ENCODE results near the gene PKP3. TPM values are rescaled to one million over a fixed set of nuclear protein-coding genes. Genes with fewer than 3 reads are reported as not detected.

The PKP3 gene
- polyA plus RNA-seq, 1 of the 3 experiments (the other 2 are of a cell fraction): 1.4 TPM

DNA sequence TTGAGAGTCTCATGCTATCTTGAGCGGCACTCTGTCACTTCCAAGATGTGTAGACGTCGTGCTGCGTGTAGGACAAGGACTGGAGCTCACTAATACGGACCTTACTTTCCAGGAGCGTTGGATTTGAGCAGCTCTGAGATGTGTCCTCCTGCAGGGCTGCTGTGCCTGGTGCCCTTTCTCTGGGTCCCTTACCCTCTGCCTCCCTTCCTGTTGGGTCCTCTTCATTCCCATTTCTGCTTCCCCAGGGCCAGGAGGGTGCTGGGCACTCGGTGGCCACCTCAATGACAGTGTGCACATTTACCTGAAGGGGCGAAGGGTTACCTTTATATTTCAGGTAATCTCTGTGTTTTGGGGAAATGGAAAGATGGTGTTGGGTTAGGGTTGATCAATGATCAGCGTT, 60.0 kb downstream of the PKP3 start (continued):
- TF ChIP-seq MXI1 (IDR thresholded peaks at IDR 0.05; ENCODE audit: low read depth, low read length) (no peak), JUND (IDR thresholded peaks at IDR 0.05) (no peak), SIN3A (IDR thresholded peaks at IDR 0.05; ENCODE audit: borderline replicate concordance, low read depth, low read length) (no peak), RFX5 (IDR thresholded peaks at IDR 0.05; ENCODE audit: low read length) (no peak), SMC3 (IDR thresholded peaks at IDR 0.05; ENCODE audit: low read depth, low read length) (no peak)

Small RNA genes lying within 50 kb of the gene (small RNA-seq; reads per million reads assigned to genes)
- gene RN7SL838P: 0 reads per million in 7 experiments

Other genes starting within 250 kb of the PKP3 start
- gene SCGB1C1, start 201.1 kb upstream of the PKP3 start, polyA plus RNA-seq (2012; rRNA removed): not detected in 2 replicates
- 56.9 and 67.5 TPM in 2 replicates for gene BET1L, start 186.8 kb upstream of the PKP3 start, polyA plus RNA-seq (2012; rRNA removed)
- 115 and 127 TPM in 2 replicates for gene RIC8A, start 186.5 kb upstream of the PKP3 start, polyA plus RNA-seq (2012; rRNA removed)
- gene SIRT3, start 157.9 kb upstream of the PKP3 start, polyA plus RNA-seq (2012; rRNA removed): 34.4 and 40.1 TPM in 2 replicates
- 196 and 227 TPM in 2 replicates for gene PSMD13, start 157.2 kb upstream of the PKP3 start, polyA plus RNA-seq (2012; rRNA removed)
- not detected in 2 replicates for gene NLRP6, start 115.8 kb upstream of the PKP3 start, polyA plus RNA-seq (2012; rRNA removed)
- 19.9 and 26.5 TPM in 2 replicates for gene PGGHG, start 105.1 kb upstream of the PKP3 start, polyA plus RNA-seq (2012; rRNA removed)
- not detected in 2 replicates for gene IFITM5, start 94.7 kb upstream of the PKP3 start, polyA plus RNA-seq (2012; rRNA removed)
- gene IFITM2, start 86.4 kb upstream of the PKP3 start, polyA plus RNA-seq (2012; rRNA removed): 398 and 518 TPM in 2 replicates
- 15.3 and 19.4 TPM in 2 replicates for gene IFITM1, start 80.2 kb upstream of the PKP3 start, polyA plus RNA-seq (2012; rRNA removed)
- 229 and 326 TPM in 2 replicates for gene IFITM3, start 73.3 kb upstream of the PKP3 start, polyA plus RNA-seq (2012; rRNA removed)
- 58.6 and 66.7 TPM in 2 replicates for gene B4GALNT4, start 24.7 kb upstream of the PKP3 start, polyA plus RNA-seq (2012; rRNA removed)
- gene SIGIRR, start 20.8 kb downstream of the PKP3 start, polyA plus RNA-seq (2012; rRNA removed): 22.4 and 32.5 TPM in 2 replicates
- gene ANO9, start 47.8 kb downstream of the PKP3 start, polyA plus RNA-seq (2012; rRNA removed): 0.06 and 0.12 TPM in 2 replicates
- gene PTDSS2, start 56.1 kb downstream of the PKP3 start, polyA plus RNA-seq (2012; rRNA removed): 25.6 and 28.6 TPM in 2 replicates
- 135 and 147 TPM in 2 replicates for gene RNH1, start 113.0 kb downstream of the PKP3 start, polyA plus RNA-seq (2012; rRNA removed)
- gene HRAS, start 141.4 kb downstream of the PKP3 start, polyA plus RNA-seq (2012; rRNA removed): 138 and 217 TPM in 2 replicates
- gene LRRC56, start 143.3 kb downstream of the PKP3 start, polyA plus RNA-seq (2012; rRNA removed): 1.2 and 1.4 TPM in 2 replicates
- 2.4 and 2.6 TPM in 2 replicates for gene LMNTD2, start 166.5 kb downstream of the PKP3 start, polyA plus RNA-seq (2012; rRNA removed)
- 19.8 and 24.0 TPM in 2 replicates for gene RASSF7, start 166.8 kb downstream of the PKP3 start, polyA plus RNA-seq (2012; rRNA removed)
- gene PHRF1, start 182.3 kb downstream of the PKP3 start, polyA plus RNA-seq (2012; rRNA removed): 18.8 and 22.7 TPM in 2 replicates
- gene IRF7, start 221.7 kb downstream of the PKP3 start, polyA plus RNA-seq (2012; rRNA removed): 5.9 and 6.3 TPM in 2 replicates
- not detected in 2 replicates for gene CDHR5, start 230.7 kb downstream of the PKP3 start, polyA plus RNA-seq (2012; rRNA removed)
- not detected in 2 replicates for gene SCT, start 233.0 kb downstream of the PKP3 start, polyA plus RNA-seq (2012; rRNA removed)
- gene DRD4, start 243.1 kb downstream of the PKP3 start, polyA plus RNA-seq (2012; rRNA removed): not detected in 2 replicates